IPS-15b (cell line): ENCODE results near the gene SRPK2.
"Not testable (repeated sequence)": the region's sequence is repeated elsewhere in the genome, so short reads cannot be mapped to it uniquely, and the experiment has no call there.

Experiments used
- H3K27me3 ChIP-seq: one replicate; pipeline ENCODE4 v1.6.1; 2013; ENCODE audit warnings: low read length; ENCODE audit not compliant: control insufficient read depth, insufficient read depth
- H3K36me3 ChIP-seq: one replicate; pipeline ENCODE4 v1.6.1; 2013; ENCODE audit warnings: low read length; ENCODE audit not compliant: control insufficient read depth, insufficient read depth
- H3K4me1 ChIP-seq: one replicate; pipeline ENCODE4 v1.6.1; 2013; ENCODE audit warnings: mild to moderate bottlenecking, low read length; ENCODE audit not compliant: control insufficient read depth, insufficient read depth
- H3K4me3 ChIP-seq: one replicate; pipeline ENCODE4 v1.5.1; 2013; ENCODE audit warnings: low read depth, low read length
- H3K9ac ChIP-seq: one replicate; pipeline ENCODE4 v1.6.1; 2013; ENCODE audit warnings: low read depth, mild to moderate bottlenecking, low read length
- H3K9me3 ChIP-seq: one replicate; pipeline ENCODE4 v1.6.1; 2013; ENCODE audit warnings: mild to moderate bottlenecking, low read length; ENCODE audit not compliant: control insufficient read depth, insufficient read depth

SRPK2 gene

DNA sequence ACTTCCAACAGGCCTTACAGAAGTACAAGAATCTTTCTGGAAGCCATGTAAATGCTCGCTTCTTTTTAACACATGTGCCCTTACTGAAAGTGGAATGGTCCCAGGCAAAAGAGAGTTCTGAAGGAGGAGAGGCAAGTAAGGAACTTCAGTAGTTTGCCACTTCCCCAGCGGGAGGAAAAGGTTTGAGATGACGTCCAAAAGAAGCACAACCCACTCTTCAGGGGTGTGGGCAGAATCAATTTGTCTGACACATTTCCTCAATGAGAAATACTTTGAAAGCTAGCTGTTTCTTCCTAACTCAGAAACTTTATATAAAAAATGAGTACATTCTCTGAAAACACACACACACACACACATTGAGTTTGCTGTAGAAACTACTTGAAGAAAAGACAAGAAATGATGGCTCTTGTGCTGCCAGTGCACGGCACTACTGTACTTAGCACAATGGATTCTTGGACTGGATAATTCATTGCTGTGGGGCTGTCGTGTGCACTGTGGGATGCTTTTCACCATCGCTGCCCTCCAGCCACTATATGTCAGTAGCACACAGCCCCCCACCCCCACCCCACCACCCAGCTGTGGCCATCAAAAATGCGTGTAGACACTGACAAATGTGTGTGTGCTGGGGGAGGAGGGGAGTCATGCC is 183.0 kb downstream of the SRPK2 start:
- H3K9me3 ChIP-seq = no peaks in the 10 kb centered on the region
- peaks cover 4% of the 10 kb centered on the region for H3K4me1 ChIP-seq
- no peak overlapping the region for H3K9ac ChIP-seq
- H3K36me3 ChIP-seq = no peaks in the 10 kb centered on the region
- H3K4me3 ChIP-seq = no peak overlapping the region
- no peaks in the 10 kb centered on the region for H3K27me3 ChIP-seq

DNA sequence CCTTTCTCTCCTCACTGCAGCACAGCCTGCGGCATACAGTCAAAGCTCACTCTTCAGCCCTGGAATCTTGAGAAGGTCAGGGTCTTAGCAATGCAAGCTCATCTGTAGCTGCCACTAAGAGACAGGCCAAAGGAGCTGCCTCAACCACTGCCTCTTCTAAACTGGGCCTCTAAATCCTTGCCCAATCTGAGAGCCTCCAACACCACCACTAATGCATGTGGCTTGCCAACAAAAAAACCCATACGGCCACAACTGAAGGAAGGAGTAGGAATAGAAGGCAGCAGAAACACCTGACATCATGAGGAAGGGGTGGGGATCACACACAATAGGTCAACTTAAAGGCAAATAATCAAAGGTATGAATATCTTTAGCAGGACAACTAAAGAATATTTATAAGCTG is 183.8 kb downstream of the SRPK2 start:
- H3K9ac ChIP-seq = no peak overlapping the region

DNA sequence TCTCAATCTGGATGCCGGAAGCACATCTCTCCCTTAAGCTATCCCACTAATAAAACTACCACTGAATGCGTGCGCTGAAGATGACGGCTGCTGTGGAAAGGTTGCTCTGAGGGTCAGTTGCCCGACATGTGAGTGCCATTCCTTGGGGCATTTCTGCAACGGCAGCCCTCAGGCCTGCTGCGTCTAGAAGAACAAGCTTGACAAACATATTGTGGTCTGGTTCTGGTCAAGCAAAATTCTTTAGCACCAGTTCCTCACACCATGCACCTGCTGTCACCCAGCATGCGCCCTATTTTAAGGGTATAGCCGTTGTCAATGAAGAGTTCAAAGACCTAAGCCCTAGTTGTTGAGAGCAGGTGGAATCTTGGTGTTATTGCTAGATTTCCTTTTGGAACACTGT is 184.2 kb downstream of the SRPK2 start:
- Histone ChIP-seq H3K9me3 (no peaks in the 10 kb centered on the region), H3K4me1 (peaks cover 4% of the 10 kb centered on the region), H3K36me3 (no peaks in the 10 kb centered on the region), H3K27me3 (no peaks in the 10 kb centered on the region), H3K9ac (no peak overlapping the region), H3K4me3 (no peak overlapping the region)

More for the DNA sequence above, 183.8 kb downstream of the SRPK2 start:
- no peak overlapping the region for H3K4me3 ChIP-seq
- H3K4me1 ChIP-seq = peaks cover 4% of the 10 kb centered on the region
- no peaks in the 10 kb centered on the region for H3K9me3 ChIP-seq
- no peaks in the 10 kb centered on the region for H3K27me3 ChIP-seq
- H3K36me3 ChIP-seq = no peaks in the 10 kb centered on the region

DNA sequence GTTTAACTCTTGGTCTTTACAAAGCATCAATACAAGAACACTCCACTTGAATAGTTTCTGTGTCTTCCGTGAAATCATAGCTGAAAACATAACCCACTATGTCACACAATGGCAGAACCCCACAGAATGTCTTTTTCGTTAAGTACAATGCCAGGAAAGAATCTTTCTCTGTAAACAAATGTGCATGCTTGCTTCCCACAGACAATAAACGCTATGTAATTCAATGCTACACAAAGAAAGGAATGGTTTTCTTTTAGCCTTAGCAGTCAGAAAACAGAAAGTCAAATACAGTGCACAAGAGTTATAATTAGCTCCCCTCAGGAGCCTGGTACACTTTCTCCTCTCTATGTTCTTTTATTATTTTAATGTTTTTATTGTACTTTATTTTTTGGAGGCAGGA is 186.1 kb downstream of the SRPK2 start:
- Histone ChIP-seq H3K36me3 (no peaks in the 10 kb centered on the region), H3K9me3 (no peaks in the 10 kb centered on the region), H3K4me1 (peaks cover 4% of the 10 kb centered on the region), H3K4me3 (no peak overlapping the region), H3K27me3 (no peaks in the 10 kb centered on the region), H3K9ac (no peak overlapping the region)

DNA sequence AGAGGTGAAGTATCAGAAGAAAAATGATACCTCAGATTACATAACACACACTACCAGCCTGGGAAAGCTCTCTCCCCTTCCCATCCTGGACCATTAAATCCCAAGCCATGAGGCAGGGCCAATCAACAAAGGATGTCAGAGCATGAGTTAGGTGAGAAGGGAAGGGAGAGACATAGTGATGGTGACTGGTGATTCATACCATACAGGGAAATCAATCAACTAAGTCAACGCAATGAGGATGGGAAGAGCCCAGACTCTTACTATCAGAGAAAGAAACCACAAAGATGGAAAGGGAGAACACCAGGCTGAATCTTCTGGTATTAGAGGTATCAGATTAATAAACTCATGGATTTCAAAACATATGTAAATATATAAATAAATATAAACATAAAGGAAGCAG is 189.3 kb downstream of the SRPK2 start:
- H3K9ac ChIP-seq = no peak overlapping the region
- H3K4me1 ChIP-seq = no peaks in the 10 kb centered on the region
- no peaks in the 10 kb centered on the region for H3K27me3 ChIP-seq
- H3K9me3 ChIP-seq = no peaks in the 10 kb centered on the region
- no peak overlapping the region for H3K4me3 ChIP-seq
- H3K36me3 ChIP-seq = no peaks in the 10 kb centered on the region

DNA sequence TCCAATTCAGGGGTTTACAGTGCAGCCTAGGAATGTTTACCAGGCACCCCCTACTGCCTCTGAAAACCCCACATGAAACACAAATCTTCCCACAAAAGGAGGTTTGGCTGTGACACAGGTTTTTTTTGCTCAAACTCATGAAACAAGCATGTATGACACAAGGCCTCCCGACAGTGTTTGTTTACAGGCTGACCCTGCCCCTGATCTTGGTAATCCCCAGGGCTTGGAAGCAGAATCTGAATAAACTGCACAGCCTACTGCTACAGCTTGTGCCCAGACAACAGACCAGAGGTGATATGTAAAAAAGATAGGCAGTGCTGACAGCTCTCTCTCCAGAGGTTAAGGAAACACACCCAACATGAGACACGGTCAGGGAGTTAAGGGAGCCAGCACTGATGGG is 190.5 kb downstream of the SRPK2 start:
- H3K9ac ChIP-seq = no peak overlapping the region
- H3K9me3 ChIP-seq = no peaks in the 10 kb centered on the region
- H3K36me3 ChIP-seq = no peaks in the 10 kb centered on the region
- H3K27me3 ChIP-seq = no peaks in the 10 kb centered on the region
- no peaks in the 10 kb centered on the region for H3K4me1 ChIP-seq
- no peak overlapping the region for H3K4me3 ChIP-seq

DNA sequence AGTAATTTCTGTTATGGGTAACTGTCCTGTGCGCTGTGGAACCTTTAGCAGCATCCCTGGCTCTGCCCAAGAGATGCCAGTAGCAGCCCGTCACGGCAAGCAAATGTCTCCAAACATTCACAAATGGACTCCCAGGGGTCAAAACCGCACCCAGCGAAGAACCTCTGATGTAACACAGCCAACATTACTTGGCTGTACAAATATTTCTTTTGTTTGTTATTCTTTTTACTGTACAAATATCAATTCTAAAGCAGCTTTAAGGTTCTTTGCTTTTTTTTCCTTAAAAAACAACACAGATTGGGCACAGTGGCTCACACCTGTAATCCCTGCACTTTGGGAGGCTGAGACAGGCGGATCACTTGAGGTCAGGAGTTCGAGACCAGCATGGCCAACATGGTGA is 192.2 kb downstream of the SRPK2 start:
- Histone ChIP-seq H3K27me3 (no peaks in the 10 kb centered on the region), H3K4me3 (no peak overlapping the region), H3K36me3 (no peaks in the 10 kb centered on the region), H3K4me1 (no peaks in the 10 kb centered on the region), H3K9me3 (no peaks in the 10 kb centered on the region), H3K9ac (no peak overlapping the region)

DNA sequence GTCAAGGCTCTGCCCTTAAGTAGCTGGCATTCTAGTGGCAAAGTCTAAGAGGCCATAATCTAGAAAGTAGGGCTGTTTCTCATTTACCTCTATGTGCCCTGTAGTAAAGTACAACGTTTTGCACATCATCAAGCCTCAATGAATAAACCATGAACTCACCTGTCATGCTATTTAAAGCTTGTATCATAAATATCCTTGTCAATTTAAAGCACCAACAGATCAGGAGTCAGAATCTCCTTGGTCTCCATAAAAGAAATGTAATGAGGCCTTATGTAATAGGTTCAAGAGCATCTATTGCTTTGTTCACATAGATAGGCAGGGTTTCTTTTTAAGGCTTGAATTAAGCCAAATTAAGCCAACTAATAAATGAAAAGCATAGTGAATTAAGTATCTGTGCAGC is 192.8 kb downstream of the SRPK2 start:
- Histone ChIP-seq H3K36me3 (no peaks in the 10 kb centered on the region), H3K4me1 (no peaks in the 10 kb centered on the region), H3K27me3 (no peaks in the 10 kb centered on the region), H3K9me3 (no peaks in the 10 kb centered on the region), H3K9ac (no peak overlapping the region), H3K4me3 (no peak overlapping the region)

DNA sequence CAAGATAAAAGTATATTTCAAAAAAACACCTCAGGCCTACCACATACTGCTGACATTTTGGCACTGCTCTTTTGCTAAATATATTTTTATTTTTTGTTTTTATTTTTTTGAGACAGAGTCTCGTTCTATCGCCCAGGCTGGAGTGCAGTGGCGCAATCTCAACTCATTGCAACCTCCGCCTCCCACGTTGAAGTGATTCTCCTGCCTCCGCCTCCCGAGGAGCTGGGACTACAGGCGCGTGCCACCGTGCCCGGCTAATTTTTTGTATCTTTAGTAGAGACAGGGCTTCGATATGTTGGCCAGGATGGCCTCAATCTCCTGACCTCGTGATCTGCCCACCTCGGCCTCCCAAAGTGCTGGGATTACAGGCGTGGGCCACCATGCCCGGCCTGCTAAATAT is 193.8 kb downstream of the SRPK2 start:
- not testable (repeated sequence) for H3K4me1 ChIP-seq, H3K27me3 ChIP-seq, H3K9me3 ChIP-seq, H3K4me3 ChIP-seq, H3K9ac ChIP-seq, H3K36me3 ChIP-seq

DNA sequence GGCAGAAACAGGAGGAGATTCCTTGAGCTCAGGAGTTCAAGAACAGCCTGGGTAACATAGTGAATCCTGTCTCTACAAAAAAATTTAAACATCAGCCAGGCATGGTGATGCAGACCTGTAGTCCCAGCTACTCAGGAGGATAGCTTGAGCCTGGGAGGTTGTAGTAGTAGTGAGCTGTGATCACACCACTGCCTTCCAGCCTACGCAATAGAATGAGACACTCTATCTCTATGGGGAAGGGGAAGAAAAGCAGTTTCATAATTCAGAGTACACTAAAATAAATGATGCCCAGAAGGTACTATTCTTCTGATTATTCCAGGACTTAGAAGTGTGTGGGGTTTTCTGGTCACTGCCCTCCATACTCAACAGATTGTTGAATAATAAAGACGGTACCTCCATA is 197.4 kb downstream of the SRPK2 start:
- H3K9ac ChIP-seq = no peak overlapping the region

DNA sequence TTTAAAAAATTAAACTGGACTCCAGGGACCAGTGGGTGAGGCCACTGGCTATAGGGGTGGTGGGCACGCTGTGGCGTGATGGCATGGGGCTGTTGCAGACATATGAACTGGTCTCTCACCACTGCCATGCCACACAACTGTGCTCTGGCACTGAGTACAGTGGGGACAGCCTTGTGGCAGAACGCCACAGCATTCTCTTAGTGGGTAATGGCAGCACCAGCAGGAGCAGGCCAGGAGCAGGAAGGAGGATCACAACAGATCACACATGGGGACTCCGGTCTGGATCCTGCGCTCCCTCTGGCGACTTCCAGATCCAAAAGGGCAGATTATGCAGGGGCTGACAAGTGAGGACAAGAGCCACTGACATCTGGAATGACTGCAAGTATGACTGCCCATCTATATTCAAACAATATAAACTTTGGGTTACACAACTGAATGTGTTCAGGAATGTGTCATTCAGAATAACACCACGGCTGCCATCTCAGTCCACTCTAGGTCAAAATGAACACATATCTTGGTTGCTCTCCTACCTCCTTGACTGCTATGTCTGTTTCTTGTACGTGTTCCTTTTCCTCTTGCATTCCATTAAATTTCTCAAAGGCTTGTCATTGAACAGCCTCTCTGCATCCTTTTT is 198.7 kb downstream of the SRPK2 start:
- no peaks in the 10 kb centered on the region for H3K4me1 ChIP-seq
- no peaks in the 10 kb centered on the region for H3K9me3 ChIP-seq
- H3K9ac ChIP-seq = no peak overlapping the region
- H3K27me3 ChIP-seq = no peaks in the 10 kb centered on the region
- H3K4me3 ChIP-seq = no peak overlapping the region
- H3K36me3 ChIP-seq = no peaks in the 10 kb centered on the region

More for the DNA sequence above, 197.4 kb downstream of the SRPK2 start:
- Histone ChIP-seq H3K4me1 (no peaks in the 10 kb centered on the region), H3K4me3 (no peak overlapping the region), H3K9me3 (no peaks in the 10 kb centered on the region), H3K27me3 (no peaks in the 10 kb centered on the region), H3K36me3 (no peaks in the 10 kb centered on the region)

DNA sequence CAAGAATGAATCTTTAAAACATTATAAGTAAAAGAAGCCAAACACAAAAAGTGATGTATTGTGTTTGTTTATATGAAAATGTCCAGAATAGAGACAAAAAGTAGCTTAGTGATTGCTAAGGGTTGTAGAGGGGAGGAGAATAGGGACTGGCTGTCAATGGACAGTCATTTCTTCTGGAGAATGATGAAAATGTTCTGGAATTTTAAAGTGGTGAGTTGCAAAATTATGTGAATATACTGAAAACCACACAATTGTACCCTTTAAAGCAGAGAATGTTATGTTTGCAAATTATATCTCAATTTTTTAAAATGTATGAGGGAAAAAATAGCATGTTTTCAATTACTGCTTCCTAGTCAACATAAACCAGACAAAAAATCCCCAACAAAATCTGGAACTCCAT is 200.5 kb downstream of the SRPK2 start:
- H3K4me1 ChIP-seq = no peaks in the 10 kb centered on the region
- H3K36me3 ChIP-seq = no peaks in the 10 kb centered on the region
- H3K27me3 ChIP-seq = no peaks in the 10 kb centered on the region
- H3K4me3 ChIP-seq = no peak overlapping the region
- no peak overlapping the region for H3K9ac ChIP-seq
- H3K9me3 ChIP-seq = no peaks in the 10 kb centered on the region
